ENCODE results near the gene PLEKHD1.
"Not testable (repeated sequence)": the region's sequence is repeated elsewhere in the genome, so short reads cannot be mapped to it uniquely, and the experiment has no call there.

Gene PLEKHD1

DNA sequence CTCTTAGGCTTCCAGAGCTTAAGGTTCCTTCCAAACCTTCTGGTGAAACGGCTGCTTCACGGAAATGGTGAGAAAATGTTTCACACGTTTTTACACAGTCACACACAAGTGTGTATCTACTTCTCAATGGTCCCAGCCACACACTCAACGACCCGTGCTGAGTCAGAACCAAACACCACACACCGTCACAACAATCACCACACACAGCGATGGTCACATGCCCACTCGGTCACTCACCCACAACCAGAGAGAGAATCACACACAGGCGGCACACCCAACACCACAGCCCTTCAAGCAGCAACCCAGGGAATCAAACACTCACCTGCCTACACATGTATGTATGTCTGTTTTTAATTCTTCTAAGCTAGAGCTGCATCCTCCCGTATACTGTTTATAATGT lies 12.6 kb upstream of the PLEKHD1 start:
- TF ChIP-seq, protein P1, sequence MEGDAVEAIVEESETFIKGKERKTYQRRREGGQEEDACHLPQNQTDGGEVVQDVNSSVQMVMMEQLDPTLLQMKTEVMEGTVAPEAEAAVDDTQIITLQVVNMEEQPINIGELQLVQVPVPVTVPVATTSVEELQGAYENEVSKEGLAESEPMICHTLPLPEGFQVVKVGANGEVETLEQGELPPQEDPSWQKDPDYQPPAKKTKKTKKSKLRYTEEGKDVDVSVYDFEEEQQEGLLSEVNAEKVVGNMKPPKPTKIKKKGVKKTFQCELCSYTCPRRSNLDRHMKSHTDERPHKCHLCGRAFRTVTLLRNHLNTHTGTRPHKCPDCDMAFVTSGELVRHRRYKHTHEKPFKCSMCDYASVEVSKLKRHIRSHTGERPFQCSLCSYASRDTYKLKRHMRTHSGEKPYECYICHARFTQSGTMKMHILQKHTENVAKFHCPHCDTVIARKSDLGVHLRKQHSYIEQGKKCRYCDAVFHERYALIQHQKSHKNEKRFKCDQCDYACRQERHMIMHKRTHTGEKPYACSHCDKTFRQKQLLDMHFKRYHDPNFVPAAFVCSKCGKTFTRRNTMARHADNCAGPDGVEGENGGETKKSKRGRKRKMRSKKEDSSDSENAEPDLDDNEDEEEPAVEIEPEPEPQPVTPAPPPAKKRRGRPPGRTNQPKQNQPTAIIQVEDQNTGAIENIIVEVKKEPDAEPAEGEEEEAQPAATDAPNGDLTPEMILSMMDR (IDR thresholded peaks at IDR 0.05; ENCODE audit: low read depth, low read length), result no peak
- no peak overlapping the region for H3K4me3 ChIP-seq (replicated peaks in 1 of 2; ENCODE audit: low read depth in 2 of 2, low read length in 2 of 2)
- DNase-seq (ENCODE audit: low read depth in 2 of 2), result no peak

DNA sequence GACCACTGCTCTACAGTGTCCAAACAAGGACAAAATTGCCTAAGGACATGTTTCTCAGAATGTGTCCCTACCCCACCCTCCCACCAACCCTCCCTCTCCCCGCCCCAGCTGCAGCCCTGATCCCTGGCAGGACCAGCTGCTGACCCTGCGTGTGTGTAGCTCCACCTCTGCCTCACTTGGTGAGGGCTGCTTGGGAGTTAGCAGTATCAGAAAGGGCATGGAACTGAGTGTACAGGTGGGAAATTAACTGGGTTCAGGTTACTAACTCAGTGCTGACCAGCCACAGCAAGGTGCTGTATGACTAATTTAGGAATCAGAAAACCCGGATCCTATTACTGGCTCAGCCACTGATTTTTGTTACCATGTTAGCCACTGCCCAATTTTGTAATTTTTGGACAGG lies 11.3 kb upstream of the PLEKHD1 start:
- no peak overlapping the region for H3K4me3 ChIP-seq (replicated peaks in 1 of 2; ENCODE audit: low read depth in 2 of 2, low read length in 2 of 2)
- DNase-seq (ENCODE audit: low read depth in 2 of 2), result no peak
- TF ChIP-seq, protein P1 (IDR thresholded peaks at IDR 0.05; ENCODE audit: low read depth, low read length), result no peak

DNA sequence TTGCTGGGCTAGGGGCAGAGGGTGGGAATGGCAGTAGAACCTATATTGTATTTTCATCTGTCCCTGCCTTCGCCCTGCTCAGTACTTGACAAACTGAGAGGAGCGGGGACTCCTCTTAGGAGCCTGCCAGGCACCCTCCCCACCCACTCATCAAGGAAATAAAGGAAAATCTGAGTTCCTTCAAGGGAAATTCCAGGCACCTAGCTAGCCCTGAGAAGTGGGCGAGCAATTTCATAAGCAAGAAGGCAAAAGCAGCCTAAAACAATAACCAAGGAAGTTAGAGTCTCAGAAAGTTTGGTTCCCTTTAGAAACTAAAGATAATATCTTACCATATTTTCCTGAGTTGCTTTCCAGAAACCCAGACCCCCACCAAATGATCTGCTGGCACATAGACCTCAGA lies 10.6 kb upstream of the PLEKHD1 start:
- no peak overlapping the region for H3K4me3 ChIP-seq (replicated peaks in 1 of 2; ENCODE audit: low read depth in 2 of 2, low read length in 2 of 2)
- TF ChIP-seq, protein P1 (IDR thresholded peaks at IDR 0.05; ENCODE audit: low read depth, low read length), result no peak
- DNase-seq (ENCODE audit: low read depth in 2 of 2), result no peak

DNA sequence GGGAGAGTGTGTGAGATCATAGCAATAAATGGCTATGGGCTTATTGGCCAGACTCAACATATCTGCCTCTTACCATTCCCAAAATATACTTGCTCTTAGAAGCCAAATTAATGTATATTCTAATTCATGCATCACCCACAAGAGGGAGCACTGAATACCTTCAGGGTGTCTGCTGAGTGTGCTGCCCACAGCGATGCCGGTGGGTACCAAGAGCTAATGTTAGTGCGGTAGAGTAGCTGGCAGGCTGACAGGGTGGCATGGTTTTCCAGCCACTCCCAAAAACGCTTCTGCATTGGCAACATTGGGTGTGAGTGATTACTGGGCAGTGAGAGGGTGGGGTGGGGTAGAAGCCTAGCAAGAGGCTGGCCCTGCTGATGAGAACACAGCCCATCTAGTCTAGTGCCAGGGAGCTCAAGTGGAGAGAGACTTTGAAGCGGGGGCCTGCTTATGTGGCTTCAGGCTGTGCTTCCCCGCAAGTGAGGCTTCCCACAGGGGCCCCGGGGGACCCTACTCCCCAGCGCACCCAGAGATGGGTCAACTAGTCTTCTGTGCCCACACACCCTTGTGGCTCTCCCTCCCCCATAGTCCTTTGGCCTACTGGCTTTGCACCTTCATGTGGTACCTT lies 9.2 kb upstream of the PLEKHD1 start:
- DNase-seq (ENCODE audit: low read depth in 2 of 2), result peak; percentile 29 to 38

DNA sequence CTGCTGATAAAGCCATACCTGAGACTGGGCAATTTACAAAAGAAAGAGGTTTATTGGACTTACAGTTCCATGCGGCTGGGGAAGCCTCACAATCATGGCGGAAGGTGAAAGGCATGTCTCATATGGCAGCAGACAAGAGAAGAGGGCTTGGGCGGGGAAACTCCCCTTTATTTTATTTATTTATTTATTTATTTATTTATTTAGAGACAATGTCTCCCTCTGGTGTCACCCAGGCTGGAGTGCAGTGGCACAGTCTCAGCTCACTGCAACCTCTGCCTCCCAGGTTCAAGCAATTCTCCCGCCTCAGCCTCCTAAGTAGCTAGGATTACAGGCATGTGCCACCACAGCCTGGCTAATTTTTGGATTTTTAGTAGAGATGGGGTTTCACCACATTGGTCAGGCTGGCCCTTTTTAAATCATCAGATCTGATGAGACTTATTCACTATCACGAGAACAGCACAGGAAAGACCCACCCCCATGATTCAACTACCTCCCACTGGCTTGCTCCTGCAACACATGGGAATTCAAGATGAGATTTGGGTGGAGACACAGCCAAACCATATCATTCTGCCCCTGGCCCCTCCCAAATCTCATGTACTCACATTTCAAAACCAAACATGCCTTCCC lies 7.6 kb upstream of the PLEKHD1 start:
- peak in 1 of 2 donors; percentile 23 for DNase-seq (ENCODE audit: low read depth in 2 of 2)
- H3K4me3 ChIP-seq (replicated peaks in 1 of 2; ENCODE audit: low read depth in 2 of 2, low read length in 2 of 2), result not testable (repeated sequence)

More for the DNA sequence above, 9.2 kb upstream of the PLEKHD1 start:
- TF ChIP-seq, protein P1 (IDR thresholded peaks at IDR 0.05; ENCODE audit: low read depth, low read length), result peak; percentile 40
- no peak overlapping the region for H3K4me3 ChIP-seq (replicated peaks in 1 of 2; ENCODE audit: low read depth in 2 of 2, low read length in 2 of 2)

DNA sequence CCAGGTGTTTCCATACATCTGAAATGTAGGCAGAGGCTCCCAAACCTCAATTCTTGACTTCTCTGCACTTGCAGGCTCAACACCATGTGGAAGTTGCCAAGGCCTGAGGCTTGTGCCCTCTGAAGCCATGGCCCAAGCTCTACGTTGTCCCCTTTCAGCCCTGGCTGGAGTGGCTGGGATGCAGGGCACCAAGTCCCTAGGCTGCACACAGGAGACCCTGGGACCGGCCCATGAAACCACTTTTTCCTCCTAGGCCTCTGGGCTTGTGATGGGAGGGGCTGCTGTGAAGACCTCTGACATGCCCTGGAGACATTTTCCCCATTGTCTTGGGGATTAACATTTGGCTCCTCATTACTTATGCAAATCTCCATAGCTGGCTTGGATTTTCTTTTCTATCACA lies 6.5 kb upstream of the PLEKHD1 start:
- not testable (repeated sequence) for H3K4me3 ChIP-seq (replicated peaks in 1 of 2; ENCODE audit: low read depth in 2 of 2, low read length in 2 of 2); DNase-seq (ENCODE audit: low read depth in 2 of 2)

DNA sequence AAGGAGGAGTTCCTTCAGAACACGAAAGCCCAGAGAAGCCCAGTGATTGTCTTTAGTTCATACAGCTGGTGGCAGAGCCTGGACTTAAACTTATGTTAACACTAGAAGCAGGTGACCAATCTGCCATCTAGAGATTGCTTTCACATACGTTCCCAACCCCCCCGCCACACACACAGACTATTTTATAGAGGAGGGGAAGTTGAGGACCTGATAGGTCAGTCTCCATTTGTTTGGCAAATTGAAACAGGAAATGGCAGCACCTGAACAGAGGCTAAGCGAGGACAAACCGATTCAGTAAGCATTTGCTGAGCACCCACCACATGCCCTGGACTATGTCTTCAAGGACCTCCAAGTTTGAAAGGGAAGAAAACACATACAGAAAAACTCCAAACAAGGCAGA lies 4.8 kb upstream of the PLEKHD1 start:
- H3K4me3 ChIP-seq (replicated peaks in 1 of 2; ENCODE audit: low read depth in 2 of 2, low read length in 2 of 2), result no peak overlapping the region
- DNase-seq (ENCODE audit: low read depth in 2 of 2), result no peak
- TF ChIP-seq, protein P1 (IDR thresholded peaks at IDR 0.05; ENCODE audit: low read depth, low read length), result no peak

DNA sequence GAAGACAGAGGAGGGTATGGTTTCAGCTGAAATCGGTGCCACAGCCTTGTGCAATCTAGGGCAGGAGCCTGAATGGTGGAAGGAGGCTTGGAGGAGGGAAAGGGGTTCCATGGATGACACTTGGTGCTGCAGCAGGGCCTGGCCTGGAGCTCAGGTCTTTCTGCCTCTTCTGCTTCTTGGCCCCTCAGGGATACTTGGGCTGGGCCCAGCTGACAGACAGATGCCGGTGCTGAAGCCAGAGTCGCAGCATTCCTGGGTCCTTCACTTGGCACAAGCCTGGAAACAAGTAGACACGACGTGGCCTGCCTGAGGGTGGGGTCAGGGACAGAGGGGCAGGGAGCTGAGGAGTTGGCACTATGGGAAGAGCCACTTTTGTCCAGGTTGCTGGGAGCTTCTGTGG lies 4.4 kb upstream of the PLEKHD1 start:
- DNase-seq (ENCODE audit: low read depth in 2 of 2), result no peak
- TF ChIP-seq, protein P1 (IDR thresholded peaks at IDR 0.05; ENCODE audit: low read depth, low read length), result no peak
- H3K4me3 ChIP-seq (replicated peaks in 1 of 2; ENCODE audit: low read depth in 2 of 2, low read length in 2 of 2), result no peak overlapping the region

All from cardiac fibroblast (primary cell).